Measurements from ENCODE around the gene KRT79.

Gene KRT79

DNA sequence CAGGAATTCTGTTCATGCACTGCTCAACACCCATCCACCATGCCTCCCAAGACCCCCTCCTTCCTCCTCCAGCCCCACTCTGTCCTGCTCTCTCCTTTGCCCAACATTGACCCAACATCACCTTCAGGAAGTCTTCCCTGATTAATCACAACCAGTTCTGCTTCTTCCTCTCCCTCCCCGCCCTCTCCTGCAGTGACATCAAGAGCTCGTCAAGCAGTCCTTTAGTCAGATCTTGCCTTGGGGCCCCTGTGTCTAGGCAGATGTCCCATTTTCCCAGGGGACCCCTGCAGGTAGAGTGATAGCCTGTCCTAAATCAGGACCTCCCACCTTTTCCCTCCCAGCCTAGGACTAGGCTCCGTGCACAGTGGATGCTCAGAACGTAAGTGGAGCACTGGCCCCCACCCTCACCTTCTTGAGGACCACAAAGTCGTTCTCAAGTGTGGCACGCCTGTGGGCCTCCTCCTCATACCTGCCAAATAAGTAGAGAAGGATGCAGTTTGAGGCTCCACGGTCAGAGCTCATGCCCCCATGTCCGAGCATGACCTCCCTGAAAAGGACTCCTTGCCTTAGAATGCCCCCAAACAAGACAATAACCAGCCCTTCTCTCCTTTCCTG lies 12.4 kb upstream of the KRT79 start:
- Histone ChIP-seq H3K9me3 (ENCODE audit: insufficient read depth, low read length) (no peaks in the 10 kb centered on the region), H3K27me3 (ENCODE audit: insufficient read depth, insufficient read length) (no peaks in the 10 kb centered on the region), H3K4me3 (ENCODE audit: insufficient read length, low read depth) (no peak overlapping the region), H3K4me1 (ENCODE audit: insufficient read depth, insufficient read length) (no peaks in the 10 kb centered on the region), H3K36me3 (ENCODE audit: insufficient read depth, insufficient read length, low read length) (no peaks in the 10 kb centered on the region), H3K9ac (ENCODE audit: insufficient read length, low read depth) (no peak overlapping the region)
- DNase-seq (ENCODE audit: low read depth, low spot score), result no peak
- no peak for TF ChIP-seq YY1 (IDR thresholded peaks at IDR 0.05; ENCODE audit: insufficient read depth, insufficient read length)
- TF ChIP-seq SUZ12 (IDR thresholded peaks at IDR 0.05; ENCODE audit: extremely low read depth, insufficient read depth, insufficient read length), result no peak
- TF ChIP-seq ZNF274 (IDR thresholded peaks at IDR 0.05; ENCODE audit: low read depth, low read length), result no peak

DNA sequence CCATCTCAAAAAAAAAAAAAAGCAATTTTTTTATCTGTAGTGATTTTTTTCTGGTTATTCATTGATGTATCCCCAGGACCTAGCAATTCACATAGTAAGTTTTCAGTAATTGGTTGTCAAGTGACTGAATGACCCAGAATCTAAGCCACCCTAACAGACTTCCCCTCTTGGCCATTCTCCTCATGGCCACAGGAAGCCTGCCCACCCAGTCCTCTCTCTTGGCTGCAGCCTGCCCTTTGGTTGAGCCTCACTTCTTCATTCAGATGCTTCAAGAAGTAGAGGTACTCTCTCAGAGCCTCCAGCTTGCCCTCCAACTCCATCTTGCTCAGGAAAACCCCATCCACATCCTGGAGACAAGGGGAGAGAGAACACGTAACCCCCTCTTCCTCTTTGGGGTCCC lies 11.8 kb upstream of the KRT79 start:
- H3K27me3 ChIP-seq (ENCODE audit: insufficient read depth, insufficient read length), result no peaks in the 10 kb centered on the region
- H3K9ac ChIP-seq (ENCODE audit: insufficient read length, low read depth), result no peak overlapping the region
- no peaks in the 10 kb centered on the region for H3K36me3 ChIP-seq (ENCODE audit: insufficient read depth, insufficient read length, low read length)
- H3K9me3 ChIP-seq (ENCODE audit: insufficient read depth, low read length), result no peaks in the 10 kb centered on the region
- no peak for TF ChIP-seq YY1 (IDR thresholded peaks at IDR 0.05; ENCODE audit: insufficient read depth, insufficient read length)
- TF ChIP-seq ZNF274 (IDR thresholded peaks at IDR 0.05; ENCODE audit: low read depth, low read length), result no peak
- no peak for TF ChIP-seq SUZ12 (IDR thresholded peaks at IDR 0.05; ENCODE audit: extremely low read depth, insufficient read depth, insufficient read length)
- no peaks in the 10 kb centered on the region for H3K4me1 ChIP-seq (ENCODE audit: insufficient read depth, insufficient read length)
- DNase-seq (ENCODE audit: low read depth, low spot score), result no peak
- no peak overlapping the region for H3K4me3 ChIP-seq (ENCODE audit: insufficient read length, low read depth)

DNA sequence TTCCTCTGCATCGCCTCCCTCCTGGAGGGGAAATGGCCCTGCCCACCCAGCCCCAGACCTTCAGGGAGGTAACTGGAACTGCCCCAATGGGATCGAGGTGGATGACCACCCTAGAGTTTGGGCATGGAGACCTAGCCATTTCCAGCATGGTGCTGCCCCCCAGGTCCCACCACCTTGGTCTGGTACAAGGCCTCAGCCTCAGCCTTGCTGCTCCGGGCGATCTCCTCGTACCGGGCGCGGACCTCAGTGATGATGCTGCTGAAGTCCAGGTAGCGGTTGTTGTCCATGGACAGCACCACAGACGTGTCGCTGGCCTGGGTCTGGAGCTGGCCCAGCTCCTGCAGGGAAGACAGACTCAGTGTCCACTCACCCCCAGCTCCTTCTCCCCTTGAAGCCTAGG lies 10.3 kb upstream of the KRT79 start:
- TF ChIP-seq ZNF274 (IDR thresholded peaks at IDR 0.05; ENCODE audit: low read depth, low read length) (no peak), YY1 (IDR thresholded peaks at IDR 0.05; ENCODE audit: insufficient read depth, insufficient read length) (no peak), SUZ12 (IDR thresholded peaks at IDR 0.05; ENCODE audit: extremely low read depth, insufficient read depth, insufficient read length) (no peak)

DNA sequence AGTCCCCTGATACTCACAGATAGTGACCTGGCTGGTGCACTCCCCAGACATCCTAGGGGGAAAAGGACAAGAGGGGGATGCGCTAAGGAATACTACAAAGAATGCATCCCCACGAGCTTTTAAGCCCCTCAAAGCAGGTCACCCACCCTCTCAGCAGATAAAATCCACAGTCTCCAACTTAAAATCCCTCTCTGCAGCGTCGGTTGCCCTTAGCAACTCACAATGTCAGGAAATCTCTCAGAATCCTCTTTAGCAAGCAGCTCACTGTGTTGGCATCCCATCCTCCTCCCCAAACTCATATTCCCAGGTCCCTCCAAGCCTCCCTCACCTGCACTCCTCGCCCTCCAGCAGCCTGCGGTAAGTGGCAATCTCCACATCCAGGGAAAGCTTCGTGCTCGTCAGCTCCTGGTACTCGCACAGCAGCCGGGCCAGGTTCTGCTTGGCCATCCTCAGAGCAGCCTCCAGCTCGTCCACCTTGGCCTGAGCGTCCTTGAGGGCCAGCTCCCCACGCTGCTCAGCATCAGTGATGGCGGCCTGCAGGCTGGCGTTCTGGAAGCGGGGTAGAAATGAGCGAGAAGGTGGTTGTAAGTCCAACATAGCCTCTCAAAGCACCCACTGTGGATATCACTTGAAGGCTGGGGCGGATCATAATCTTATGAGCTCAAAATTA lies 5.5 kb upstream of the KRT79 start:
- TF ChIP-seq ZNF274 (IDR thresholded peaks at IDR 0.05; ENCODE audit: low read depth, low read length) (no peak), YY1 (IDR thresholded peaks at IDR 0.05; ENCODE audit: insufficient read depth, insufficient read length) (no peak), SUZ12 (IDR thresholded peaks at IDR 0.05; ENCODE audit: extremely low read depth, insufficient read depth, insufficient read length) (no peak)
- H3K27me3 ChIP-seq (ENCODE audit: insufficient read depth, insufficient read length), result no peaks in the 10 kb centered on the region

More for the DNA sequence above, 10.3 kb upstream of the KRT79 start:
- Histone ChIP-seq H3K4me1 (ENCODE audit: insufficient read depth, insufficient read length) (no peaks in the 10 kb centered on the region), H3K36me3 (ENCODE audit: insufficient read depth, insufficient read length, low read length) (no peaks in the 10 kb centered on the region), H3K9ac (ENCODE audit: insufficient read length, low read depth) (no peak overlapping the region), H3K4me3 (ENCODE audit: insufficient read length, low read depth) (no peak overlapping the region), H3K27me3 (ENCODE audit: insufficient read depth, insufficient read length) (no peaks in the 10 kb centered on the region), H3K9me3 (ENCODE audit: insufficient read depth, low read length) (no peaks in the 10 kb centered on the region)
- DNase-seq (ENCODE audit: low read depth, low spot score), result no peak

DNA sequence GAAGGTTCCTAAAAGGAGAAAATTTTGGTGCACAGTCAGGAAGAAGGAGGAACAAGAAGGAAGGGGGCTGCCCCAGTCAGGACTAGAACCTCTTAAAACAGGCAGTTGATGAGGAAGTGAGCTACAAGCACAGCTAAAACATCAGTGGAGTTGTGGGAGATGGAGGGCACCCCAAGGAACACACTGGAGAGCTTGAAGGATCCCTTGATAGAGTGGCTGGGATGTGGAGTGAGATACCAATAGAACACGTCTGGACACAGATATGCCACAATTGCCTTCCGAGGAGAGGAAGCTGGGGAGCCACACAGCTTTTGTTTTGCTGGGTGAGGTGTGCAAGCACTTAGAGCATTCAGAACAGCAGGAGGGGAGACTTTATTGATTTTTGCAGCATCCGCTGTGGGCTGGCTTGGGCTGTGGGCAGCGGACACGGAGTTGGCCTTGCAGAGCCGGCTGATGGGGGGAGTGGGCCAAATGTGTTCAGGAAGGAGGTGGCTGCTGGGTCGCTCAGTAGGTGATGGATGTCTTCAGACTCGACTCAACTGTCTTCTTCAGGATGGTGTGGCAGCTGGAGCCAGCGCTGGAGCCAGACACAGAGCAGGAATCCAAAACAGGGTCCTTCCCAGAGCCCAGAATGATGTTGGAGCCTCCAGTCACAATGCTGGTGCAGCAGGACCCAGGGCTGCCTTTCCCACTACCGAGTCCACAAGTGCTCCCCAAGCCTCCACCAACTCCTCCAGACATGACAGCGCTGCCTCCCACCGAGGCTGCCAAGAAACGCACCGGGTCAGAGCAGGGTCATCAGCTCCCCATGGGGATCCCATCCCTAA lies 4.7 kb upstream of the KRT79 start:
- TF ChIP-seq ZNF274 (IDR thresholded peaks at IDR 0.05; ENCODE audit: low read depth, low read length) (no peak), YY1 (IDR thresholded peaks at IDR 0.05; ENCODE audit: insufficient read depth, insufficient read length) (no peak), SUZ12 (IDR thresholded peaks at IDR 0.05; ENCODE audit: extremely low read depth, insufficient read depth, insufficient read length) (no peak)
- H3K4me1 ChIP-seq (ENCODE audit: insufficient read depth, insufficient read length), result peaks cover 7% of the 10 kb centered on the region
- H3K36me3 ChIP-seq (ENCODE audit: insufficient read depth, insufficient read length, low read length), result no peaks in the 10 kb centered on the region
- H3K9me3 ChIP-seq (ENCODE audit: insufficient read depth, low read length), result no peaks in the 10 kb centered on the region
- DNase-seq (ENCODE audit: low read depth, low spot score), result no peak
- H3K27me3 ChIP-seq (ENCODE audit: insufficient read depth, insufficient read length), result no peaks in the 10 kb centered on the region
- H3K9ac ChIP-seq (ENCODE audit: insufficient read length, low read depth), result no peak overlapping the region
- no peak overlapping the region for H3K4me3 ChIP-seq (ENCODE audit: insufficient read length, low read depth)

More for the DNA sequence above, 5.5 kb upstream of the KRT79 start:
- no peak overlapping the region for H3K9ac ChIP-seq (ENCODE audit: insufficient read length, low read depth)
- no peak overlapping the region for H3K4me3 ChIP-seq (ENCODE audit: insufficient read length, low read depth)
- H3K9me3 ChIP-seq (ENCODE audit: insufficient read depth, low read length), result no peaks in the 10 kb centered on the region
- no peaks in the 10 kb centered on the region for H3K36me3 ChIP-seq (ENCODE audit: insufficient read depth, insufficient read length, low read length)
- H3K4me1 ChIP-seq (ENCODE audit: insufficient read depth, insufficient read length), result peaks cover 7% of the 10 kb centered on the region
- no peak for DNase-seq (ENCODE audit: low read depth, low spot score)

DNA sequence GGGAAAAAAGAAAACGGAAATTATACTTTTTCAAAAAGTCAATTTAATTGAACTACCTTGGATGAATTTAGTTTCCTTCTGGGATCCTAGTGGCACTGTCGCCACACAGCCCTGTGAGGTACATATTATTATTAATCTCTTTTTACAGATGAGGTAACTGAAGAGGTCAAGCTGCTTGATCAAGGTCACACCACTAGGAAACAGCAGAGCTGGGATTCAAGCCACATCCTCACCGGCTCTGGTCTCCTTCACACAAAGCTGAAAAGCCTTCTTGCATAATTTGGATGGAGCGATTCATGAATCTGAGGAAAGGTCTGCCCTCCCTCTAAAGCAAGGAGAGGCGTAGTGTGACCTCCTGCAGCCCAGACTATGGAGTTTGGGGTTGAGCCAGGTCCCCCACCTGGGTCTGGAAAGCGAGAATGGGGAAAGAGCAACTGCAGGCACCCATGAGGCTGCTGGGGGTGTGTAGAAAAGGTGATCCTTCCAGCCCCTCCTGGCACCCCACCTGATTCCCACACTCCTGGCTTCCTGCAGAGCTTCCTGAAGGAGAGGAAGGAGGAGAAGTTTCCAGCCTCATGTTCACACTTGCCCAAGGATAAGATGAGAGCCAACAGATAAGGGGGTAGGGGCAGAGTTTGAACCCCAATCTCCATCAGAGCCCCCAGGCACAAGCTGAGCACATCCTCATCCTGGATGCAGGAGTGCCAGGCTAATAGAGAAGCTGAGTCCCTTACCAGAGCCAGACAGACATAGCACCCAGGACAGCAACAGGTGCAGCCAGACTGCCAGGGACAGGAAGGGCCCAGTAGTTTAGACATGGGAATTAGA lies 3.9 kb upstream of the KRT79 start:
- peaks cover 7% of the 10 kb centered on the region for H3K4me1 ChIP-seq (ENCODE audit: insufficient read depth, insufficient read length)
- no peaks in the 10 kb centered on the region for H3K36me3 ChIP-seq (ENCODE audit: insufficient read depth, insufficient read length, low read length)
- no peak overlapping the region for H3K9ac ChIP-seq (ENCODE audit: insufficient read length, low read depth)
- H3K27me3 ChIP-seq (ENCODE audit: insufficient read depth, insufficient read length), result no peaks in the 10 kb centered on the region
- no peak overlapping the region for H3K4me3 ChIP-seq (ENCODE audit: insufficient read length, low read depth)
- DNase-seq (ENCODE audit: low read depth, low spot score), result no peak
- no peak for TF ChIP-seq ZNF274 (IDR thresholded peaks at IDR 0.05; ENCODE audit: low read depth, low read length)
- TF ChIP-seq SUZ12 (IDR thresholded peaks at IDR 0.05; ENCODE audit: extremely low read depth, insufficient read depth, insufficient read length), result no peak
- no peak for TF ChIP-seq YY1 (IDR thresholded peaks at IDR 0.05; ENCODE audit: insufficient read depth, insufficient read length)
- H3K9me3 ChIP-seq (ENCODE audit: insufficient read depth, low read length), result no peaks in the 10 kb centered on the region
